Erythroblast (primary cell): ENCODE measurements around the gene ADPRS.

Source experiments
- GATA1 ChIP-seq: IDR thresholded peaks from 2 replicates; pipeline ENCODE4 v1.6.1; 2011; ENCODE audit warnings: low read depth, mild to moderate bottlenecking, control low read depth, low read length, moderate library complexity
- POLR2A ChIP-seq: IDR thresholded peaks from 2 replicates; pipeline ENCODE4 v1.6.1; 2011; ENCODE audit warnings: mild to moderate bottlenecking, low read length

DNA sequence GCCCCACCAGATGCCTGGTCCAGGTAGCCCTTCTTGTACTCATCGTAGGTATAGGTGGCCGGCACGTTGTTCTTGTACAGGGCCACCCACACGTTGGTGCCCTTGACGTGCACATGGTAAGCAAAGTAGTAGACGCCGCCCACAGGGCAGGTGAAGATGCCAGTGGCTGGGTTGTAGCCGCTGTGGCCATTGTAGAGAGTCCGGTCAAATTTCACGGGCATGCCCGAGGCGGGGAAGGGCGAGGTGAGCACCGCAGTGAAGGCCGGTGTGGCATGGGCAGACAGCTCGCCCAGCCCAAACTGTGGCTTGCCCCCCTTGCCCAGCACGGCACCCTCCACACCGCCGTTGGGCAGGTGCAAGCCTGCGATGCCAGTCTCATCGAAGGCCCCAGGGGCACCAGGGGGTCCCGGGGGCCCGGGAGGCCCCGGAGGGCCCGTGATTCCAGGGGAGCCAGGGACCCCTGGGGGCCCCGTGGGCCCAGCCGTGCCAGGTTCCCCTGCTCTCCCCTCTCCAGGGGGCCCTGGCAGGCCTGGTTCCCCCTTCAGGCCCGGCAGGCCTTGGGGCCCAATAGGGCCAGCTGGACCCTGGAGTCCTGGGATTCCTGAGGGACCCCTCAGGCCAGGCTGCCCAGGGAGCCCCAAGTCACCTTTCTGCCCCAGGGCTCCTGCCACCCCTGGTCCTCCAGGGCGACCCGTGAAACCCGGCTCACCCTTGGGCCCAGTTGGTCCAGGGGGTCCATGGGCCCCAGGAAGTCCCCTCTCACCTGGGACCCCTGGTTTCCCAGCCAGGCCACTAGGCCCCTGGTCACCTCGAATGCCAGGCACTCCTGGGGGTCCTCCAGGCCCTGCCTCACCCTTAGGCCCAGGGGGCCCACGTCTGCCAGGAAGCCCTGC lies 9.2 kb downstream of the ADPRS start:
- TF ChIP-seq POLR2A (no peak), GATA1 (no peak)
